Hepatocyte (in vitro differentiated cells): ENCODE data around the gene SHISA4. TPM values are rescaled to one million over a fixed set of nuclear protein-coding genes. Genes with fewer than 3 reads are reported as not detected.

ENCODE experiments used
- DNase-seq: peaks from one replicate; pipeline ENCODE4 v3.0.0-alpha.2; 2016; ENCODE audit warnings: low spot score
- H2AFZ ChIP-seq: fragments of 200-600 bp; sonication (generic); 2 replicates; pipeline ENCODE4 v1.6.0; 2016; ENCODE audit warnings: antibody characterized with exemption, mild to moderate bottlenecking
- H3K27ac ChIP-seq: fragments of 200-600 bp; sonication (generic); 2 replicates; pipeline ENCODE4 v1.5.1; 2016; ENCODE audit warnings: mild to moderate bottlenecking
- H3K27me3 ChIP-seq: fragments of 200-600 bp; sonication (generic); 2 replicates; pipeline ENCODE4 v1.6.1; 2016
- H3K36me3 ChIP-seq: fragments of 200-600 bp; sonication (generic); replicated peaks from 2 replicates; pipeline ENCODE4 v1.5.1; 2016; ENCODE audit warnings: low read depth; ENCODE audit not compliant: insufficient read depth
- H3K4me1 ChIP-seq: fragments of 200-600 bp; sonication (generic); 2 replicates; pipeline ENCODE4 v1.5.1; 2016; ENCODE audit warnings: mild to moderate bottlenecking, moderate library complexity; ENCODE audit not compliant: insufficient read depth
- H3K4me2 ChIP-seq: fragments of 200-600 bp; sonication (generic); 2 replicates; pipeline ENCODE4 v1.6.0; 2016
- H3K4me3 ChIP-seq: fragments of 200-600 bp; sonication (generic); 2 replicates; pipeline ENCODE4 v1.5.1; 2016; ENCODE audit warnings: mild to moderate bottlenecking
- H3K79me2 ChIP-seq: fragments of 200-600 bp; sonication (generic); 2 replicates; pipeline ENCODE4 v1.6.0; 2017; ENCODE audit warnings: mild to moderate bottlenecking
- H3K9me2 ChIP-seq: fragments of 200-600 bp; sonication (generic); replicated peaks from 2 replicates; pipeline ENCODE4 v1.6.0; 2017; ENCODE audit warnings: mild to moderate bottlenecking; ENCODE audit not compliant: insufficient read depth
- H3K9me3 ChIP-seq: fragments of 200-600 bp; sonication (generic); 2 replicates; pipeline ENCODE4 v1.5.1; 2016; ENCODE audit warnings: low read depth, mild to moderate bottlenecking
- H4K20me1 ChIP-seq: fragments of 200-600 bp; sonication (generic); 2 replicates; pipeline ENCODE4 v1.6.0; 2016; ENCODE audit warnings: mild to moderate bottlenecking; ENCODE audit not compliant: insufficient read depth, poor library complexity, severe bottlenecking
- CTCF ChIP-seq: fragments of 200-600 bp; sonication (generic); IDR thresholded peaks from 2 replicates; pipeline ENCODE4 v1.5.1; 2016; ENCODE audit warnings: antibody characterized with exemption, mild to moderate bottlenecking; ENCODE audit not compliant: poor library complexity
- EZH2 ChIP-seq: fragments of 200-600 bp; sonication (generic); IDR thresholded peaks from 2 replicates; pipeline ENCODE4 v1.6.1; 2016; ENCODE audit warnings: antibody characterized with exemption, mild to moderate bottlenecking, borderline replicate concordance
- EZH2phosphoT487 ChIP-seq: fragments of 200-600 bp; sonication (generic); IDR thresholded peaks from one replicate; pipeline ENCODE4 v1.6.1; 2018; ENCODE audit warnings: antibody characterized with exemption, mild to moderate bottlenecking, low read depth, moderate library complexity; ENCODE audit not compliant: unreplicated experiment, severe bottlenecking
- WGBS: methylation state at CpG from one replicate; pipeline ENCODE4 v1.1.6; 2016; ENCODE audit warnings: low lambda C conversion rate; ENCODE audit errors: missing lambda C conversion rate; 5-methylcytosine and 5-hydroxymethylcytosine counted together
- polyA plus RNA-seq: library from polyadenylated mRNA; unstranded; fragments of >200 nt; fragmentation: Nextera tagmentation; extraction: Ambion mirVana; gene quantifications from 2 replicates; pipeline ENCODE4 v1.2.1, GENCODE V29; 2016
- total RNA-seq: library from RNA; depleted of rRNA; stranded (reverse); fragments of >200 nt; gene quantifications from 2 replicates; pipeline ENCODE4 v1.2.3, GENCODE V29; 2014

Gene SHISA4
- total and polyA plus RNA-seq, 2 experiments from 2014 or later = 10.2 to 24.0 TPM

GRCh38 chr1:201921952-201922558 lies 33.4 kb downstream of the SHISA4 start:
- H3K79me2 ChIP-seq = peaks cover 3% of the 10 kb centered on the region
- H3K27ac ChIP-seq = no peak overlapping the region
- H3K9me3 ChIP-seq = no peaks in the 10 kb centered on the region
- no peak overlapping the region for H3K4me3 ChIP-seq
- H4K20me1 ChIP-seq = no peaks in the 10 kb centered on the region
- DNase-seq = no peak
- peaks cover 9% of the 10 kb centered on the region for H3K4me1 ChIP-seq
- WGBS = 93% methylated on average over 3 of the region's 3 CpGs
- TF ChIP-seq EZH2phosphoT487 (no peak), CTCF (no peak), EZH2 (no peak)
- no peaks in the 10 kb centered on the region for H3K36me3 ChIP-seq
- no peaks in the 10 kb centered on the region for H3K9me2 ChIP-seq
- H2AFZ ChIP-seq = no peak overlapping the region
- no peaks in the 10 kb centered on the region for H3K27me3 ChIP-seq
- no peak overlapping the region for H3K4me2 ChIP-seq

GRCh38 chr1:201925301-201925567 lies 36.5 kb downstream of the SHISA4 start:
- Histone ChIP-seq H3K9me3 (no peaks in the 10 kb centered on the region), H4K20me1 (no peaks in the 10 kb centered on the region), H3K36me3 (no peaks in the 10 kb centered on the region), H3K4me3 (no peak overlapping the region), H3K27ac (no peak overlapping the region), H3K4me2 (no peak overlapping the region), H2AFZ (no peak overlapping the region), H3K27me3 (no peaks in the 10 kb centered on the region), H3K4me1 (no peaks in the 10 kb centered on the region), H3K79me2 (peaks cover 3% of the 10 kb centered on the region), H3K9me2 (no peaks in the 10 kb centered on the region)
- DNase-seq = no peak
- 66% methylated on average over 2 of the region's 2 CpGs for WGBS
- TF ChIP-seq EZH2 (no peak), CTCF (no peak), EZH2phosphoT487 (no peak)

- whole genome bisulfite sequencing = 63% methylated on average over 5 of the region's 5 CpGs
- no peaks in the 10 kb centered on the region for H3K9me3 ChIP-seq
- H3K27ac ChIP-seq = peak overlapping the region; percentile 34
- no peak for DNase-seq
- H2AFZ ChIP-seq = no peak overlapping the region
- TF ChIP-seq CTCF (no peak), EZH2 (no peak), EZH2phosphoT487 (no peak)
- no peaks in the 10 kb centered on the region for H3K36me3 ChIP-seq
- no peaks in the 10 kb centered on the region for H3K4me1 ChIP-seq
- no peaks in the 10 kb centered on the region for H4K20me1 ChIP-seq
- no peak overlapping the region for H3K4me2 ChIP-seq
- H3K4me3 ChIP-seq = no peak overlapping the region
- H3K79me2 ChIP-seq = no peaks in the 10 kb centered on the region
- H3K9me2 ChIP-seq = no peaks in the 10 kb centered on the region
- H3K27me3 ChIP-seq = no peaks in the 10 kb centered on the region
These were observed 37.4 kb downstream of the SHISA4 start for GRCh38 chr1:201925981-201926645.
